ENCODE measurements around the gene ADARB2. TPM values are rescaled to one million over a fixed set of nuclear protein-coding genes. Genes with fewer than 3 reads are reported as not detected.
A peak's percentile ranks its signal among the peaks of the same experiment; 100 is the strongest.

The ADARB2 gene
- total RNA-seq, 4 donors from 2014 or later = 2.0 to 9.9 (median 5.1) TPM

- Histone ChIP-seq H3K4me1 (no peaks in the 10 kb centered on the region), H3K27ac (no peak overlapping the region), H3K4me3 (no peak overlapping the region), H3K36me3 (no peaks in the 10 kb centered on the region), H3K27me3 (no peaks in the 10 kb centered on the region), H3K9me3 (no peaks in the 10 kb centered on the region)
- TF ChIP-seq CTCF (IDR thresholded peaks at IDR 0.05) (no peak), POLR2A (IDR thresholded peaks at IDR 0.05) (no peak)
- DNase-seq = peak in 2 of 3 donors; percentile 34 to 39
Measured at GRCh38 chr10:1184541-1185430, 552.5 kb downstream of the ADARB2 start.

- Histone ChIP-seq H3K27ac (no peak overlapping the region), H3K4me1 (no peaks in the 10 kb centered on the region), H3K27me3 (no peaks in the 10 kb centered on the region), H3K36me3 (no peaks in the 10 kb centered on the region), H3K4me3 (no peak overlapping the region), H3K9me3 (no peaks in the 10 kb centered on the region)
- TF ChIP-seq POLR2A (IDR thresholded peaks at IDR 0.05) (no peak), CTCF (IDR thresholded peaks at IDR 0.05) (no peak)
- DNase-seq = peak in 2 of 3 donors; percentile 17 to 30
Measured at GRCh38 chr10:1183701-1184100, 553.6 kb downstream of the ADARB2 start.

DNA sequence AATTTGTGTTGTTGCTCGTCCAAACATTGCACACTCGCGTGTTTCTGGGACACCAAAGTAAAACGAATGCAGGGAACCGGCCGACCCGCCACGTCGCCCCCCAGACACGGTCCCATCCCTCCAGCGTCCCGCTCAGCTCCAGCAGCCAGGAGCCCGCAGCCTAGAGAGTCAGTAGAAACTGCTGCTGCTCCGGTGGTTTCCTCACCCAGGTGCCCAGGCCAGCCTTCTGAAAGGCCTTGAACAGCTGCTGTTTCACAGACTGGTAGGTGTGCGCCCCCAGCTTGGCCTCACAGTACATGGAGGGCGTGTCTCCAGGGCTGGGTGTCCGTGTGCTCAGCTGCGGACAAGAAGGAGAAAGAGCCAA is 554.3 kb downstream of the ADARB2 start:
- no peak for TF ChIP-seq CTCF (IDR thresholded peaks at IDR 0.05)
- no peak for TF ChIP-seq POLR2A (IDR thresholded peaks at IDR 0.05)
- DNase-seq = peak in 2 of 3 donors; percentile 27 to 40
- H3K9me3 ChIP-seq = no peaks in the 10 kb centered on the region

DNA sequence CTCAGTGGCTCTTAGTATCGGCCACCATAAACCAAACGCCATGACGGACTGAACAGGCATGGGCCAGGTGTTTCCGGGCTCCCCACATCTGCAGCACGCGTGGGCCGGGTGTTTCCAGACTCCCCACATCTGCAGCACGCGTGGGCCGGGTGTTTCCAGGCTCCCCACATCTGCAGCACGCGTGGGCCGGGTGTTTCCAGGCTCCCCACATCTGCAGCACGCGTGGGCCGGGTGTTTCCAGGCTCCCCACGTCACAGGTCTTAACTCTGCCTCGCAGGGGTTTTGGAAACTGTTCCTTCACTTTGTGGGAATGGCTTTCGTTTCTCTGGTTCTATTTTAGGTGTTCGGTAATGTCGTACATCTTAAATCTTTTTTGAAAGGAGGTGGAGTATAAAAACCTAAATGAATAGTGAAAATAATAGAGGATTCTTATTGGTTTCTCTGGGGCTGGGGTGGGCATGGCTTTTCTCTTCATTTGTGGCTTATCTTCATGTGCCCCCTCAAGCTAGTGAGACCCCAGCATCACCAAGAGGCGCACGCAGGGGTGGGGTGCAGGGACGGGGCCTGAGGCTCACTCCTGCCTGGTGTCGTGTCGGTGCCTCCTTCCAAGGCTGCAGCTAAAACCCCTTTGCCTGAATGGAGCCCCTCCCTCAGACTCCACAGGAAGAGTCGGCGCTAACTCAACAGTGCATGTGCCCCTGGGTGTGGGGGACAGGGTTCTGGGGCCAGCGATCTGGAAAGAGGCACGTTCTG is 554.9 kb downstream of the ADARB2 start:
- no peak overlapping the region for H3K4me3 ChIP-seq
- no peaks in the 10 kb centered on the region for H3K4me1 ChIP-seq
- no peaks in the 10 kb centered on the region for H3K9me3 ChIP-seq
- no peak overlapping the region for H3K27ac ChIP-seq
- H3K27me3 ChIP-seq = no peaks in the 10 kb centered on the region
- H3K36me3 ChIP-seq = no peaks in the 10 kb centered on the region
- TF ChIP-seq CTCF (IDR thresholded peaks at IDR 0.05) (no peak), POLR2A (IDR thresholded peaks at IDR 0.05) (no peak)
- DNase-seq = peak in 1 of 3 donors; percentile 5

More for the DNA sequence above, 554.3 kb downstream of the ADARB2 start:
- Histone ChIP-seq H3K4me1 (no peaks in the 10 kb centered on the region), H3K4me3 (no peak overlapping the region), H3K27me3 (no peaks in the 10 kb centered on the region), H3K36me3 (no peaks in the 10 kb centered on the region), H3K27ac (no peak overlapping the region)

- Histone ChIP-seq H3K27ac (no peak overlapping the region), H3K4me3 (no peak overlapping the region), H3K36me3 (no peaks in the 10 kb centered on the region), H3K9me3 (no peaks in the 10 kb centered on the region), H3K27me3 (no peaks in the 10 kb centered on the region), H3K4me1 (no peaks in the 10 kb centered on the region)
- no peak for TF ChIP-seq CTCF (IDR thresholded peaks at IDR 0.05)
- no peak for TF ChIP-seq POLR2A (IDR thresholded peaks at IDR 0.05)
- peak in 2 of 3 donors; percentile 25 to 35 for DNase-seq
Measured at GRCh38 chr10:1180836-1181235, 556.5 kb downstream of the ADARB2 start.

Measured in Peyer's patch (tissue), 4 donors.